B cell (primary cell): Measurements from ENCODE around the gene KCNMB3.

ENCODE experiments used
- EZH2 ChIP-seq: IDR thresholded peaks from 2 replicates; pipeline ENCODE4 v1.6.1; 2012; ENCODE audit warnings: borderline replicate concordance, low read depth, mild to moderate bottlenecking, moderate library complexity, low read length; ENCODE audit not compliant: insufficient read depth, poor library complexity, severe bottlenecking
- TF ChIP-seq, protein P1 (sequence below): fragments of 200-600 bp; IDR thresholded peaks from one replicate; pipeline ENCODE4 v1.8.0; 2022; ENCODE audit warnings: antibody characterized with exemption, mild to moderate bottlenecking

DNA sequence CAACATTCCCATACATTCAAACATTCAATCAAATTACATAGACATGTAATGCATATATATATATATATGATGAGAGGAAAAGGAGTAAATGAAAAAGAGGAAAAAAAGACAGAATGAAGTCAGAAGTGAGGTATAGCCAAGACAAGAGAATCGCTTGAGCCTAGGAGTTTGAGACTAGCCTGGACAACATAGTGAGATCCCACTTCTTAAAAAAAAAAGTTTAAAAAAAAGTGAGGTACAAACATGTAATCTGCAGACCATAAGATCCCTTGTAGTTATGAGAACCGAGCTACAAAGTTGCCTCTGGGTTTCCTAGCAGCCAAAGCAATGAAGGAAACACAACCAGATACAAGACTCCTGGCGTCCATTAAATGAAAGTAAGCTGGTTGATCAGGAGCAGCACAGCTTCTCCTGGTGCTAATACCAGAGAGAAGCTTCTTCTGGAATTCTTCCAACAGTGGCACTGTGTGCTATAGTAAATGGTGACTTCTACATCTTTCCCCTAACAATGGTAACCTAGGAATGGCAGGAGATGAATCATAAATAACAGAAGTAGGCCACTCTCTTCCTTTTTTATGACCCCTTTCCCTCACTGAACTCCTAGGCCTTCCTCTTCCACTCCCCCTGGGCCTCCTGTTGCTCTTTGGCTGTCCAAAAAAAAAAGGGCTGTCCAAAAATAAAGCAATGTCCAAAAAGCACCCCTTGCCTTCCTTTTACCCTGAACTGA lies 3.5 kb downstream of the KCNMB3 start:
- TF ChIP-seq, protein P1, sequence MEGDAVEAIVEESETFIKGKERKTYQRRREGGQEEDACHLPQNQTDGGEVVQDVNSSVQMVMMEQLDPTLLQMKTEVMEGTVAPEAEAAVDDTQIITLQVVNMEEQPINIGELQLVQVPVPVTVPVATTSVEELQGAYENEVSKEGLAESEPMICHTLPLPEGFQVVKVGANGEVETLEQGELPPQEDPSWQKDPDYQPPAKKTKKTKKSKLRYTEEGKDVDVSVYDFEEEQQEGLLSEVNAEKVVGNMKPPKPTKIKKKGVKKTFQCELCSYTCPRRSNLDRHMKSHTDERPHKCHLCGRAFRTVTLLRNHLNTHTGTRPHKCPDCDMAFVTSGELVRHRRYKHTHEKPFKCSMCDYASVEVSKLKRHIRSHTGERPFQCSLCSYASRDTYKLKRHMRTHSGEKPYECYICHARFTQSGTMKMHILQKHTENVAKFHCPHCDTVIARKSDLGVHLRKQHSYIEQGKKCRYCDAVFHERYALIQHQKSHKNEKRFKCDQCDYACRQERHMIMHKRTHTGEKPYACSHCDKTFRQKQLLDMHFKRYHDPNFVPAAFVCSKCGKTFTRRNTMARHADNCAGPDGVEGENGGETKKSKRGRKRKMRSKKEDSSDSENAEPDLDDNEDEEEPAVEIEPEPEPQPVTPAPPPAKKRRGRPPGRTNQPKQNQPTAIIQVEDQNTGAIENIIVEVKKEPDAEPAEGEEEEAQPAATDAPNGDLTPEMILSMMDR: no peak
- no peak for TF ChIP-seq EZH2
